NT2/D1 (cell line): ENCODE data around the gene CDK2.
"Not testable (repeated sequence)": the region's sequence is repeated elsewhere in the genome, so short reads cannot be mapped to it uniquely, and the experiment has no call there.

Experiments used
- SUZ12 ChIP-seq: IDR thresholded peaks from 2 replicates; pipeline ENCODE4 v1.6.1; 2011; ENCODE audit not compliant: insufficient read length, insufficient read depth; ENCODE audit errors: extremely low read depth
- ZNF274 ChIP-seq: IDR thresholded peaks from 2 replicates; pipeline ENCODE4 v1.6.1; 2011; ENCODE audit warnings: mild to moderate bottlenecking, low read depth, low read length

DNA sequence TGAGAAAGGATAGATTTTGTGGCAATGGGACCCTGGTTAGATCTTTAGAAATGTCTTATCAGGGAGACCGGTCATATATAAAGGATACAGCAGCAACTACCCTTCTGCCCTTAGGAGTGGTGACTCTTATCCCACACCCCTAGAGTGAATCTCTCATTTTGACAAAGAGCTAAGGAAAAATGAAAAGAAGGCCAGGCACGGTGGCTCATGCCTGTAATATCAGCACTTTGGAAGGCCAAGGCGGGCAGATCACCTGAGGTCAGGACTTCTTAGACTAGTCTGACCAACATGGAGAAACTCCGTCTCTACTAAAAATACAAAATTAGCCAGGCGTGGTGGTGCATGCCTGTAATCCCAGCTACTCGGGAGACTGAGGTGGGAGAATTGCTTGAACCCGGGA, 19.3 kb downstream of the CDK2 start:
- TF ChIP-seq ZNF274, SUZ12: not testable (repeated sequence)
